Ascending aorta (tissue), 2 donors: ENCODE measurements around the gene DDX28. TPM values are rescaled to one million over a fixed set of nuclear protein-coding genes. Genes with fewer than 3 reads are reported as not detected.

Experiments
- DNase-seq, 2 donors: peaks; one replicate each; pipeline ENCODE4 v3.0.0-alpha.2; 2019; ENCODE audit warnings: low spot score in 2 of 2
- H3K27ac ChIP-seq, 2 donors: fragments of 200-600 bp; sonication (generic); one replicate each; pipeline ENCODE4 v1.5.1; 2016 to 2017; ENCODE audit warnings: mild to moderate bottlenecking in 1 of 2
- H3K27me3 ChIP-seq: fragments of 200-600 bp; sonication (generic); one replicate; pipeline ENCODE4 v1.5.1; 2017
- H3K36me3 ChIP-seq, 2 donors: fragments of 200-600 bp; sonication (generic); one replicate each; pipeline ENCODE4 v1.5.1; 2016
- H3K4me1 ChIP-seq, 2 donors: fragments of 200-600 bp; sonication (generic); one replicate each; pipeline ENCODE4 v1.5.1; 2016 to 2017; ENCODE audit warnings: mild to moderate bottlenecking in 1 of 2
- H3K4me3 ChIP-seq, 2 donors: fragments of 200-600 bp; sonication (generic); one replicate each; pipeline ENCODE4 v1.5.1; 2016 to 2017; ENCODE audit warnings: mild to moderate bottlenecking in 1 of 2
- H3K9me3 ChIP-seq, 2 donors: fragments of 200-600 bp; sonication (generic); one replicate each; pipeline ENCODE4 v1.5.1; 2016
- CTCF ChIP-seq, 3 experiments: fragments of 200-600 bp in 2 of 3; fragments of 450-650 bp in 1 of 3; sonication (generic) in 2 of 3; IDR thresholded peaks; one replicate each; pipeline ENCODE4 v1.5.1; 2016 to 2019; ENCODE audit warnings: antibody characterized with exemption in 3 of 3, mild to moderate bottlenecking in 1 of 3, moderate library complexity in 1 of 3
- intact Hi-C: fragments of 100-400 bp; cut with DNase I; formaldehyde crosslinking; loops from one replicate; pipeline ENCODE4 v1.15.1; 2023
- total RNA-seq: library from RNA; depleted of rRNA; stranded (reverse); fragments of >200 nt; gene quantifications from one replicate; pipeline ENCODE4 v1.1.0, GENCODE V29; 2016

Gene DDX28
- total RNA-seq, 1 donor from 2014 or later = 3.0 TPM

GRCh38 chr16:68049449-68049848 lies 26.4 kb upstream of the DDX28 start:
- intact Hi-C loops = no loop called here
- H3K27ac ChIP-seq = no peak overlapping the region
- DNase-seq = no peak
- H3K36me3 ChIP-seq = peaks cover 11 to 31% of the 10 kb centered on the region in 2 donors
- no peaks in the 10 kb centered on the region for H3K27me3 ChIP-seq
- H3K4me3 ChIP-seq = no peak overlapping the region
- TF ChIP-seq CTCF (IDR thresholded peaks at IDR 0.05) = no peak
- H3K4me1 ChIP-seq = no peaks in the 10 kb centered on the region
- H3K9me3 ChIP-seq = no peaks in the 10 kb centered on the region

- H3K4me1 ChIP-seq = no peaks in the 10 kb centered on the region
- no peak for DNase-seq
- TF ChIP-seq CTCF (IDR thresholded peaks at IDR 0.05) = no peak
- no peak overlapping the region for H3K27ac ChIP-seq
- intact Hi-C loops = no loop called here
- no peak overlapping the region for H3K4me3 ChIP-seq
- H3K36me3 ChIP-seq = peaks cover 7 to 19% of the 10 kb centered on the region in 2 donors
- no peaks in the 10 kb centered on the region for H3K27me3 ChIP-seq
- H3K9me3 ChIP-seq = no peaks in the 10 kb centered on the region
Observed at GRCh38 chr16:68047987-68048386, 25.0 kb upstream of the DDX28 start.

- DNase-seq = no peak
- H3K27ac ChIP-seq = no peak overlapping the region
- H3K4me1 ChIP-seq = no peaks in the 10 kb centered on the region
- peaks cover 7 to 12% of the 10 kb centered on the region in 2 donors for H3K36me3 ChIP-seq
- H3K27me3 ChIP-seq = no peaks in the 10 kb centered on the region
- TF ChIP-seq CTCF (IDR thresholded peaks at IDR 0.05) = no peak
- H3K9me3 ChIP-seq = no peaks in the 10 kb centered on the region
- no peak overlapping the region for H3K4me3 ChIP-seq
- intact Hi-C loops = no loop called here
Observed at GRCh38 chr16:68046106-68046505, 23.1 kb upstream of the DDX28 start.

- Histone ChIP-seq H3K4me3 (no peak overlapping the region), H3K27me3 (no peaks in the 10 kb centered on the region), H3K9me3 (no peaks in the 10 kb centered on the region), H3K36me3 (no peaks in the 10 kb centered on the region), H3K4me1 (no peaks in the 10 kb centered on the region), H3K27ac (no peak overlapping the region)
- intact Hi-C loops = loop anchor here (2.0 to 5.0 kb wide), 2 partner anchors 159 to 225 kb away; partner anchors contain the start of gene NRN1L
- TF ChIP-seq CTCF (IDR thresholded peaks at IDR 0.05) = no peak
- no peak for DNase-seq
Observed at GRCh38 chr16:68041783-68042182, 18.8 kb upstream of the DDX28 start.

GRCh38 chr16:68040506-68041288 lies 17.7 kb upstream of the DDX28 start:
- no peaks in the 10 kb centered on the region for H3K4me1 ChIP-seq
- intact Hi-C loops = loop anchor here (1.0 to 5.0 kb wide), 3 partner anchors 47 to 224 kb away; partner anchors contain the start of gene NRN1L
- H3K27ac ChIP-seq = no peak overlapping the region
- H3K36me3 ChIP-seq = no peaks in the 10 kb centered on the region
- no peaks in the 10 kb centered on the region for H3K9me3 ChIP-seq
- TF ChIP-seq CTCF (IDR thresholded peaks at IDR 0.05) = peak; percentile 76 to 87 (median 87)
- DNase-seq = peak in 1 of 2 donors; percentile 88
- H3K27me3 ChIP-seq = no peaks in the 10 kb centered on the region
- no peak overlapping the region for H3K4me3 ChIP-seq
